Calu3 (cell line): ENCODE measurements around the gene MAP3K20. TPM values are rescaled to one million over a fixed set of nuclear protein-coding genes. Genes with fewer than 3 reads are reported as not detected.

Experiments
- BruUV-seq: library from RNA; stranded (reverse); fragments of 400-500 nt; replicated peaks from 2 replicates; lab custom pipeline; 2021; lab: Mats Ljungman, UMichigan
- CTCF ChIA-PET: fragments of 300-600 bp; sonication (Branson Sonifier 250); formaldehyde crosslinking; loops from one replicate; lab custom pipeline; 2022; ENCODE audit warnings: antibody characterized with exemption; lab: Charles Lee
- DNase-seq: peaks from one replicate; pipeline ENCODE4 v3.0.0; 2022
- H3K27ac Mint-ChIP-seq: one replicate; pipeline ENCODE4 v1.8.0; 2022; ENCODE audit warnings: mixed read lengths; ENCODE audit not compliant: unreplicated experiment
- H3K27me3 Mint-ChIP-seq: one replicate; pipeline ENCODE4 v1.8.0; 2022; ENCODE audit warnings: mixed read lengths; ENCODE audit not compliant: unreplicated experiment
- H3K36me3 Mint-ChIP-seq: one replicate; pipeline ENCODE4 v1.8.0; 2022; ENCODE audit warnings: mild to moderate bottlenecking, moderate library complexity, mixed read lengths; ENCODE audit not compliant: insufficient read depth, unreplicated experiment
- H3K4me1 Mint-ChIP-seq: one replicate; pipeline ENCODE4 v1.8.0; 2022; ENCODE audit warnings: mild to moderate bottlenecking, low read depth, mixed read lengths; ENCODE audit not compliant: unreplicated experiment
- H3K4me3 Mint-ChIP-seq: one replicate; pipeline ENCODE4 v1.8.0; 2022; ENCODE audit warnings: mild to moderate bottlenecking, low read depth, moderate library complexity, mixed read lengths; ENCODE audit not compliant: unreplicated experiment
- H3K9me3 Mint-ChIP-seq: one replicate; pipeline ENCODE4 v1.8.0; 2022; ENCODE audit warnings: low read depth, mixed read lengths; ENCODE audit not compliant: unreplicated experiment
- intact Hi-C: fragments of 100-400 bp; cut with micrococcal nuclease; formaldehyde crosslinking; loops from one replicate; pipeline ENCODE4 v1.10.0; 2022; ENCODE audit not compliant: unreplicated experiment
- total RNA-seq: library from RNA; stranded (reverse); gene quantifications from 2 replicates; pipeline ENCODE4 v1.2.3, GENCODE V29; 2022
- TF ChIP-seq, protein P1 (sequence below): fragments of 200-600 bp; IDR thresholded peaks from one replicate; pipeline ENCODE4 v1.8.0; 2022; ENCODE audit warnings: antibody characterized with exemption; ENCODE audit not compliant: unreplicated experiment

Gene MAP3K20
- total RNA-seq, 1 experiment from 2014 or later = 37.0 TPM

DNA sequence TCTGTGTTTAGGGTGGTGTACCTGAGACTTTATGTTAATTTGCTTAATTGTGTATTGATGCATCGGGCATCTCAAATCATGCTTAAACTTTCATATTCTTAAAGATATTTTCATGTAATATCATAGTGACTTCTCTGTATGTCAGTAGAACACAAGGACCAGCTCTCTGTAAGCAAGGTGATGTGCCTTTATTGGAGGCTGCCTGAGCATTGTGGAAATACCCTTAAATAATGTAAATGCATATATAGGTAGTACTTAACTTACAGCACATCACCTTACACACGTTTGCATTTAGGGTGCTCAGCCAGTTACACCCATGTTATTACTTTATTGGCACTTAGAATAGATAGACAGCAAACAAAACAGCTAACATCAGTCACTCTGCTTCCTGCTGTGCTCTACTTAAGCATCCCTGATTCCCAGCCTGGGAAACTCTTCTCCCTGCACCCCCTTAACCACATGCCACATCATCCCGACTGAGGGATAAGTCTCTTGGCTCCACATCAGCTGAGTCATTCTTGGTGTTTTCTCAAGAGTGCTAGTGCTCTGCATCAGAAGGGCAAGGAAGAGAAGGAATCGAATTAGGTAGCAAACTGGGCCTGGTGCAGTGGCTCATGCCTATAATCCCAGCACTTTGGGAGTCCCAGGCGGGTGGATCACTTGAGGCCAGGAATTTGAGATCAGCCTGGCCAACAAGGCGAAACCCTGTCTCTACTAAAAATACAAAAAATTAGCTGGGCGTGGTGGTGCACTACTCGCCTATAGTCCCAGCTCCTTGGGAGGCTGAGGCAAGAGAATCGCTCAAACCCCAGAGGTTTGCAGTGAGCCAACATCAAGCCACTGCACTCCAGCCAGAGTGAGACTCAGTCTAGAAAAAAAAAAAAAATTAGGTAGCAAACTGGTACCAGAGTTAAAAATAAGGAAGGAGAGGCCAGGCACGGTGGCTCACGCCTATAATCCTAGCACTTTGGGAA, 108.7 kb downstream of the MAP3K20 start:
- CTCF ChIA-PET = interaction anchor here (0.6 kb wide), 1 partner anchor 11 kb away, joined by 3 read pairs; no protein-coding TSS in a partner anchor
- H3K27me3 Mint-ChIP-seq = no peaks in the 10 kb centered on the region
- BruUV-seq = no TSS peak
- TF ChIP-seq, protein P1, sequence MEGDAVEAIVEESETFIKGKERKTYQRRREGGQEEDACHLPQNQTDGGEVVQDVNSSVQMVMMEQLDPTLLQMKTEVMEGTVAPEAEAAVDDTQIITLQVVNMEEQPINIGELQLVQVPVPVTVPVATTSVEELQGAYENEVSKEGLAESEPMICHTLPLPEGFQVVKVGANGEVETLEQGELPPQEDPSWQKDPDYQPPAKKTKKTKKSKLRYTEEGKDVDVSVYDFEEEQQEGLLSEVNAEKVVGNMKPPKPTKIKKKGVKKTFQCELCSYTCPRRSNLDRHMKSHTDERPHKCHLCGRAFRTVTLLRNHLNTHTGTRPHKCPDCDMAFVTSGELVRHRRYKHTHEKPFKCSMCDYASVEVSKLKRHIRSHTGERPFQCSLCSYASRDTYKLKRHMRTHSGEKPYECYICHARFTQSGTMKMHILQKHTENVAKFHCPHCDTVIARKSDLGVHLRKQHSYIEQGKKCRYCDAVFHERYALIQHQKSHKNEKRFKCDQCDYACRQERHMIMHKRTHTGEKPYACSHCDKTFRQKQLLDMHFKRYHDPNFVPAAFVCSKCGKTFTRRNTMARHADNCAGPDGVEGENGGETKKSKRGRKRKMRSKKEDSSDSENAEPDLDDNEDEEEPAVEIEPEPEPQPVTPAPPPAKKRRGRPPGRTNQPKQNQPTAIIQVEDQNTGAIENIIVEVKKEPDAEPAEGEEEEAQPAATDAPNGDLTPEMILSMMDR = no peak
- peaks cover 31% of the 10 kb centered on the region for H3K4me1 Mint-ChIP-seq
- H3K4me3 Mint-ChIP-seq = no peak overlapping the region
- H3K27ac Mint-ChIP-seq = peak overlapping the region; percentile 43
- H3K36me3 Mint-ChIP-seq = peaks cover 12% of the 10 kb centered on the region
- H3K9me3 Mint-ChIP-seq = no peaks in the 10 kb centered on the region
- no peak for DNase-seq
- intact Hi-C loops = no loop called here

DNA sequence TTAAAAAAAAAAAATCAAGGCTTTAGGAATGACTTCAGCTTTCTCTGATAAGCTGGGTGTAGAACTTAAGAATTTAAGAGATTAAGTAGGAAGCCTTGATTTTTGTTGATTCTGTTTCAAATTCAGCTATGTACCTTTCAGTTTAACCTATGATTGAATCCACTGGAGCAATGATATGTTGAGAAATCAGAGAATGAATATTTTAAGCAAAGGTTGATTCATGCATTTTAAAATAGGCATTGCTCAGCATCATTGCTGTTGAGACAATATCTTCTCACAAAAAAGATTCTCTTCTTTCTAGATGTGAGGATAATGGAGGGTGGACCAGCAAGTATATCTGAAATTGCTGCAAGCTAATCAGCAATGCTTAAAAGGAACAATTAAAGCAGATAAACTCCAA, 109.8 kb downstream of the MAP3K20 start:
- no peak overlapping the region for H3K27ac Mint-ChIP-seq
- H3K27me3 Mint-ChIP-seq = no peaks in the 10 kb centered on the region
- intact Hi-C loops = no loop called here
- TF ChIP-seq, protein P1 = no peak
- no peak overlapping the region for H3K4me3 Mint-ChIP-seq
- H3K36me3 Mint-ChIP-seq = peaks cover 12% of the 10 kb centered on the region
- no peak for DNase-seq
- peaks cover 31% of the 10 kb centered on the region for H3K4me1 Mint-ChIP-seq
- H3K9me3 Mint-ChIP-seq = no peaks in the 10 kb centered on the region
- BruUV-seq = no TSS peak
- CTCF ChIA-PET = no interaction called here

DNA sequence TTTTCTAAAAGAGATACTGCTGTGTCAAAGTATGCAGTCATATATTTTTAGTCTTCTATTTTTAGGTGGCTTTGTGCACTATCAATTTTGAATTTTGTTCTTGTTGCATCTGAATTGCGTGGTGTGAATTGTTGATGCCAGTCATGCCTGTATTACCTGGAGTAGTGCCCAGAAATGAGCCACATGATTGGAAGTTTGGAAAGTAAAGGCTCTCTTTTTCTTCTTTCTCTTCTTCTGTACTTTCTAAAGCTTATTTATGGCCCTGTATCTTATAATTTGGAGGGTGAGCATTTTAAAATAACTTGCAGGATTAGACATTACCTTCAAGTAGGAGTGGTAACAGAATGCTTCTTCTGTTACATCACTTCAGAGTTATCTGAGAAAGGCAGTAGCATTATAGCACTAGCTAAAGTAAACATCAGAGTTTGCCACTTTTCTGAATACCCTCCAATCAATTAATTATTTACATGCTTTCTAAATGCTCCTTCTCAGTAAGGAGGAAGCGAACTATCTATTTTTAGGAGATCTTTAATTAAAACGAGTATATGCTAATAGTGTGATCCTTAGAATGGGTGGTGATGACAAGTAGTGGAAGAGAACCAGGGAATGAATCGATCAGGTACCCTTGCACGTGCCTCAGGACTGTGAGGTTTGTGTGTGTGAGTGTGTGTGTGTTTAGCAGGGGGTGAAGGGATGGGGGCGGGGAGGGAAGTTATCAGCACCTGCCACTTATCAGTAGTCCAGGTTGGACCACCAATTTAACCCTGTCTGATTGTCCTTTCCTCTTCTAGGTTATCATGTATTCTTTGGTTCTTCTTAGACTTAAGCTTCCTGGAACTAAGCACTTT, 112.5 kb downstream of the MAP3K20 start:
- intact Hi-C loops = no loop called here
- peaks cover 39% of the 10 kb centered on the region for H3K4me1 Mint-ChIP-seq
- CTCF ChIA-PET = interaction anchor here (0.9 kb wide), 1 partner anchor 22 kb away, joined by 4 read pairs; no protein-coding TSS in a partner anchor
- H3K36me3 Mint-ChIP-seq = peaks cover 12% of the 10 kb centered on the region
- TF ChIP-seq, protein P1 = no peak
- no TSS peak for BruUV-seq
- no peaks in the 10 kb centered on the region for H3K9me3 Mint-ChIP-seq
- peak; percentile 30 for DNase-seq
- H3K27me3 Mint-ChIP-seq = no peaks in the 10 kb centered on the region
- peak overlapping the region; percentile 36 for H3K4me3 Mint-ChIP-seq
- peak overlapping the region; percentile 49 for H3K27ac Mint-ChIP-seq

DNA sequence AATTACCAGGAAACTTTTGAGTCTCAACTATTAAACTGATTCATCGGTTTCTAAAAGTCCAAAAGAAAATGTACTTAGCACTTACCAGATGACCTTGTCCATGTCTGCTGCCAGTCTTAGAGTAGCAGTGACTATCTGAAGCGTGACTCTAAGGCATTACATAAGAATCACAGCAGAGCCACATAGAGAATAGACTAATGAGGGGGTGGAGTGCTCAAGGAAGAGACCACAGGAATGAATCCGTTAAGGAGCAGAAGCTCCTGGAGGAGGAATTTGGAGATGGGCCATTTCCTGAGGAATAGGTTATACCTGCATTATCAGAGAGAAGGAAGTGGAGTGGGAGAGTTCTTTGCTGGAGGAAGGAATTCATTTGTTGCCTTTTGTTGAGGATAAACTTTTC, 116.0 kb downstream of the MAP3K20 start:
- CTCF ChIA-PET = no interaction called here
- H3K27ac Mint-ChIP-seq = peak overlapping the region; percentile 10
- H3K4me3 Mint-ChIP-seq = no peak overlapping the region
- no peaks in the 10 kb centered on the region for H3K9me3 Mint-ChIP-seq
- H3K27me3 Mint-ChIP-seq = no peaks in the 10 kb centered on the region
- intact Hi-C loops = no loop called here
- H3K36me3 Mint-ChIP-seq = peaks cover 15% of the 10 kb centered on the region
- peaks cover 29% of the 10 kb centered on the region for H3K4me1 Mint-ChIP-seq
- no peak for DNase-seq
- BruUV-seq = no TSS peak
- TF ChIP-seq, protein P1 = no peak
